Tibial nerve (tissue), 4 donors: Measurements from ENCODE around the gene APLP2. TPM values are rescaled to one million over a fixed set of nuclear protein-coding genes. Genes with fewer than 3 reads are reported as not detected.

ENCODE experiments used
- DNase-seq, 2 donors: peaks; one replicate each; pipeline ENCODE4 v3.0.0-alpha.2; 2019; ENCODE audit warnings: low spot score in 2 of 2
- H3K27ac ChIP-seq, 4 donors: fragments of 200-600 bp; sonication (generic) in 3 of 4; one replicate each; pipeline ENCODE4 v1.5.1; 2017 to 2019; ENCODE audit warnings: mild to moderate bottlenecking in 1 of 4
- H3K27me3 ChIP-seq, 2 donors: fragments of 200-600 bp; sonication (generic) in 1 of 2; one replicate each; pipeline versions ENCODE4 v1.5.1 to v1.6.0; 2017 to 2019
- H3K36me3 ChIP-seq, 3 donors: fragments of 200-600 bp; sonication (generic); one replicate each; pipeline ENCODE4 v1.5.1; 2018 to 2019
- H3K4me1 ChIP-seq, 4 donors: fragments of 200-600 bp; sonication (generic) in 3 of 4; one replicate each; pipeline ENCODE4 v1.5.1; 2017 to 2019
- H3K4me3 ChIP-seq, 4 donors: fragments of 200-600 bp; sonication (generic) in 3 of 4; one replicate each; pipeline ENCODE4 v1.5.1; 2017 to 2019; ENCODE audit warnings: mild to moderate bottlenecking in 1 of 4, moderate library complexity in 1 of 4
- H3K9me3 ChIP-seq, 4 donors: fragments of 200-600 bp; sonication (generic) in 3 of 4; one replicate each; pipeline ENCODE4 v1.5.1; 2017 to 2019
- EP300 ChIP-seq, 2 donors: sonication (generic); formaldehyde crosslinking; IDR thresholded peaks; one replicate each; pipeline ENCODE4 v1.6.1; 2017; ENCODE audit warnings: antibody characterized with exemption in 2 of 2, mild to moderate bottlenecking in 1 of 2
- POLR2A ChIP-seq, 2 donors: fragments of 450-650 bp; IDR thresholded peaks; one replicate each; pipeline ENCODE4 v1.6.1; 2017; ENCODE audit warnings: antibody characterized with exemption in 2 of 2, mild to moderate bottlenecking in 2 of 2, moderate library complexity in 2 of 2
- WGBS, 2 donors: methylation state at CpG; one replicate each; pipeline ENCODE4 v1.1.5; 2018; 5-methylcytosine and 5-hydroxymethylcytosine counted together
- total RNA-seq, 4 donors: library from RNA; depleted of rRNA; stranded (reverse); fragments of >200 nt; gene quantifications; one replicate each; pipeline ENCODE4 v1.1.0, GENCODE V29; 2016
- TF ChIP-seq, protein P1 (sequence below), 5 experiments: fragments of 200-600 bp in 3 of 5; fragments of 450-650 bp in 2 of 5; sonication (generic) in 3 of 5; IDR thresholded peaks; one replicate each; pipeline ENCODE4 v1.5.1; 2016 to 2019; ENCODE audit warnings: antibody characterized with exemption in 5 of 5, mild to moderate bottlenecking in 3 of 5, moderate library complexity in 2 of 5

The APLP2 gene
- total RNA-seq, 4 donors from 2014 or later = 200 to 229 (median 212) TPM

- DNase-seq = no peak
- H3K9me3 ChIP-seq = no peaks in the 10 kb centered on the region
- peaks cover 0 to 6% (median 0%) of the 10 kb centered on the region in 4 donors for H3K4me1 ChIP-seq
- H3K27ac ChIP-seq = no peak overlapping the region
- 80 to 92% methylated on average over 2 of the region's 2 CpGs for WGBS, 2 donors
- peaks cover 0 to 13% of the 10 kb centered on the region in 2 donors for H3K27me3 ChIP-seq
- no peak overlapping the region for H3K4me3 ChIP-seq
- no peaks in the 10 kb centered on the region for H3K36me3 ChIP-seq
- no peak for TF ChIP-seq POLR2A (IDR thresholded peaks at IDR 0.05)
These were observed 6.2 kb upstream of the APLP2 start for GRCh38 chr11:130063451-130063850.

- Histone ChIP-seq H3K4me1 (peaks cover 0 to 13% (median 0%) of the 10 kb centered on the region in 4 donors), H3K27ac (no peak overlapping the region), H3K36me3 (no peaks in the 10 kb centered on the region), H3K9me3 (no peaks in the 10 kb centered on the region), H3K4me3 (no peak overlapping the region), H3K27me3 (peaks cover 0 to 8% of the 10 kb centered on the region in 2 donors)
- TF ChIP-seq, protein P1, sequence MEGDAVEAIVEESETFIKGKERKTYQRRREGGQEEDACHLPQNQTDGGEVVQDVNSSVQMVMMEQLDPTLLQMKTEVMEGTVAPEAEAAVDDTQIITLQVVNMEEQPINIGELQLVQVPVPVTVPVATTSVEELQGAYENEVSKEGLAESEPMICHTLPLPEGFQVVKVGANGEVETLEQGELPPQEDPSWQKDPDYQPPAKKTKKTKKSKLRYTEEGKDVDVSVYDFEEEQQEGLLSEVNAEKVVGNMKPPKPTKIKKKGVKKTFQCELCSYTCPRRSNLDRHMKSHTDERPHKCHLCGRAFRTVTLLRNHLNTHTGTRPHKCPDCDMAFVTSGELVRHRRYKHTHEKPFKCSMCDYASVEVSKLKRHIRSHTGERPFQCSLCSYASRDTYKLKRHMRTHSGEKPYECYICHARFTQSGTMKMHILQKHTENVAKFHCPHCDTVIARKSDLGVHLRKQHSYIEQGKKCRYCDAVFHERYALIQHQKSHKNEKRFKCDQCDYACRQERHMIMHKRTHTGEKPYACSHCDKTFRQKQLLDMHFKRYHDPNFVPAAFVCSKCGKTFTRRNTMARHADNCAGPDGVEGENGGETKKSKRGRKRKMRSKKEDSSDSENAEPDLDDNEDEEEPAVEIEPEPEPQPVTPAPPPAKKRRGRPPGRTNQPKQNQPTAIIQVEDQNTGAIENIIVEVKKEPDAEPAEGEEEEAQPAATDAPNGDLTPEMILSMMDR (IDR thresholded peaks at IDR 0.05) = no peak
- no peak for TF ChIP-seq EP300 (IDR thresholded peaks at IDR 0.05)
- no peak for TF ChIP-seq POLR2A (IDR thresholded peaks at IDR 0.05)
- no peak for DNase-seq
- 77 to 85% methylated on average over 3 to 4 of the region's 4 CpGs for WGBS, 2 donors
These were observed 5.1 kb upstream of the APLP2 start for GRCh38 chr11:130064596-130064995.

DNA sequence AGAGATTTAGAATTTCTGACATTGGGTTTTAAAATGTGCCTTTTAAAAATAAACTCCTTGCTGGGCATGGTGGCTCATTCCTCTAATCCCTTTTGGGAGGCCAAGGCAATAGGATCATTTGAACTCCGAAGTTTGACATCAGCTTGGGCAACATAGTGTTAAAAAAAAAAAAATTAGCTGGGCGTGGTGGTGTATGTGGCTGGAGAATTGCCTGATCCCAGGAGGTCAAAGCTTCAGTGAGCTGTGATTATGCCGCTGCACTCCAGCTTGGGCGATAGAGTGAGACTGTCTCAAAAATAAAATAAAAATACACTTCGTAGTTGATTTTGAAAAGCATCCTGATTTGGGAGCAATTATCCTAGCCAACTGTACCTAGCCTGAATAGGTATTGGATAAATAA is 3.4 kb upstream of the APLP2 start:
- DNase-seq = no peak
- TF ChIP-seq POLR2A (IDR thresholded peaks at IDR 0.05) (no peak), EP300 (IDR thresholded peaks at IDR 0.05) (no peak)
- TF ChIP-seq, protein P1 (IDR thresholded peaks at IDR 0.05) = no peak
- no peak overlapping the region for H3K27ac ChIP-seq
- H3K4me3 ChIP-seq = no peak overlapping the region
- no peaks in the 10 kb centered on the region for H3K36me3 ChIP-seq
- no peaks in the 10 kb centered on the region for H3K27me3 ChIP-seq
- H3K9me3 ChIP-seq = no peaks in the 10 kb centered on the region
- peaks cover 0 to 18% (median 0%) of the 10 kb centered on the region in 4 donors for H3K4me1 ChIP-seq
- 41 to 50% methylated on average over 5 of the region's 5 CpGs for WGBS, 2 donors

DNA sequence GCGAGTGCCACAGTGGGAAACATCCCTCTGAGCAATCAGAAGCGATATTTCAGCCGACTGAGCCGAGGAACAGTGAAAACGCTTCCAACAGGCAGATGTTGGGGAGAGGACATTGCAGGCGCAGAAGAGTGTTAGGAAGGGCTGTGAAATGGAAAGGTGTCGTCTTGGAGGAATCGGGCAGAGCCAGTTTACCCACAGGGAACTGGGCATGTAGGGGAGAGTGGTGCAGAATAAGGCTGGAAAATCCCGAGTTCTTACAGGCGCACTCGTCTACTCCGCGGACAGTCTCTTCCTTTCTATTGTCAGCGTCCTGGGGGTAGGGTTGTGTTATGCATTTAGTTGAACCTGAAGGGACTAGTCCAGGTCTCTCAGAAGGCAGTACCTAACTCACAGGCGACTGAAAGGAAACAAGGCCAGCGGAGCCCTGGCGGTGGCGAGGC is 1.1 kb upstream of the APLP2 start:
- H3K36me3 ChIP-seq = no peaks in the 10 kb centered on the region
- TF ChIP-seq, protein P1 (IDR thresholded peaks at IDR 0.05) = no peak
- no peak for TF ChIP-seq POLR2A (IDR thresholded peaks at IDR 0.05)
- TF ChIP-seq EP300 (IDR thresholded peaks at IDR 0.05) = no peak
- no peak for DNase-seq
- H3K27me3 ChIP-seq = no peaks in the 10 kb centered on the region
- no peaks in the 10 kb centered on the region for H3K9me3 ChIP-seq
- peaks cover 0 to 35% (median 2%) of the 10 kb centered on the region in 4 donors for H3K4me1 ChIP-seq
- H3K4me3 ChIP-seq = peak overlapping the region; percentile 77 to 96 (median 86)
- peak overlapping the region; percentile 80 to 96 (median 90) for H3K27ac ChIP-seq
- 52 to 60% methylated on average over 18 of the region's 18 CpGs for WGBS, 2 donors

- Histone ChIP-seq H3K4me1 (peaks cover 0 to 35% (median 2%) of the 10 kb centered on the region in 4 donors), H3K4me3 (peak overlapping the region; percentile 77 to 96 (median 86)), H3K9me3 (no peaks in the 10 kb centered on the region), H3K27me3 (no peaks in the 10 kb centered on the region), H3K36me3 (no peaks in the 10 kb centered on the region), H3K27ac (peak overlapping the region; percentile 80 to 96 (median 90))
- TF ChIP-seq EP300 (IDR thresholded peaks at IDR 0.05) = no peak
- peak in 1 of 2 donors; percentile 8 for TF ChIP-seq POLR2A (IDR thresholded peaks at IDR 0.05)
- TF ChIP-seq, protein P1 (IDR thresholded peaks at IDR 0.05) = peak in 3 of 5 experiments; percentile 19 to 66 (median 56)
- DNase-seq = peak; percentile 43 to 50
- 4 to 7% methylated on average over 36 to 53 of the region's 53 CpGs for WGBS, 2 donors
These were observed 572 bp upstream of the APLP2 start for GRCh38 chr11:130068986-130069658.
